ENCODE results near the gene TTC7B.

- no peak for TF ChIP-seq CTCF (IDR thresholded peaks at IDR 0.05 in 4 of 5, conservative IDR thresholded peaks at IDR 0.05 in 1 of 5)
- TF ChIP-seq POLR2A (IDR thresholded peaks at IDR 0.05): no peak
These were observed 304.4 kb downstream of the TTC7B start for GRCh38 chr14:90511795-90512328.

All from gastrocnemius medialis (tissue), 4 donors.